Forelimb muscle (tissue), 1 donor: ENCODE data around the gene SLC7A6. TPM values are rescaled to one million over a fixed set of nuclear protein-coding genes. Genes with fewer than 3 reads are reported as not detected.

Experiments
- DNase-seq: peaks from one replicate; pipeline ENCODE4 v3.0.0-alpha.2; 2013; ENCODE audit warnings: low read depth
- polyA plus RNA-seq: library from polyadenylated mRNA; unstranded; fragments of 120-200 nt; gene quantifications from one replicate; pipeline ENCODE4 v1.2.1, GENCODE V29; 2013; ENCODE audit not compliant: insufficient read length

The SLC7A6 gene
- polyA plus RNA-seq, 1 donor: 7.9 TPM

DNA sequence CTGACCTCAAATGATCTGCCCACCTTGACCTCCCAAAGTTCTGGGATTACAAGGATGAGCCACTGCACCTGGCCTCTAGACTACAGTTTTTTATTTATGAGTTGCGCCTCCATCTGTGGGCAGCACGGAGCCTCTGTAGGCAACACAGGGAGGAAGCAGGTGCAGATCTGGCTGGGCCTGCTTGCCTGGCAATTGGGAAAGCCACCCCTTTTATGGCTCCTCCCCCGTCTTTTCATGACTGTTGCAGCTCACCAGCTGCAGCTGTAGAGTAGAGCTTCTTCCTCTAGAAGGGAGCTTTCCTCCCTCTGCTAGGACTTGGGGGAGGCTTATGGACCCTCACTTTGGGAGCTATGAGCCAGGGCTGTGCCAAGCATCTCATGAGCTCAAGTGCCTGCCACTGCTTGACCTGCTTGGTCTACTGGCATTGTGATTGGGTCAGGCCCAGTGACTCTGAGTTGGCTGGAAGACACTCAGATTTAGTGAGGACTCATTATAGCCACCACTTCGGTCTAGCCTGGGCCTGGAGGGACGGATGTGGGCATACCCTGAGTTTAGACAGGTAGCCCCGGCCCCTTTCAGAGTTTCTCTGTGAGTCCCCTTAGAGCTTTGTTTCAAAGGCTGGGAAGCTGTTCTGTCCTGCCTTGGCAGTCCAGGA, 6.9 kb upstream of the SLC7A6 start:
- DNase-seq: no peak

GRCh38 chr16:68257906-68258800, 6.2 kb upstream of the SLC7A6 start:
- no peak for DNase-seq

DNA sequence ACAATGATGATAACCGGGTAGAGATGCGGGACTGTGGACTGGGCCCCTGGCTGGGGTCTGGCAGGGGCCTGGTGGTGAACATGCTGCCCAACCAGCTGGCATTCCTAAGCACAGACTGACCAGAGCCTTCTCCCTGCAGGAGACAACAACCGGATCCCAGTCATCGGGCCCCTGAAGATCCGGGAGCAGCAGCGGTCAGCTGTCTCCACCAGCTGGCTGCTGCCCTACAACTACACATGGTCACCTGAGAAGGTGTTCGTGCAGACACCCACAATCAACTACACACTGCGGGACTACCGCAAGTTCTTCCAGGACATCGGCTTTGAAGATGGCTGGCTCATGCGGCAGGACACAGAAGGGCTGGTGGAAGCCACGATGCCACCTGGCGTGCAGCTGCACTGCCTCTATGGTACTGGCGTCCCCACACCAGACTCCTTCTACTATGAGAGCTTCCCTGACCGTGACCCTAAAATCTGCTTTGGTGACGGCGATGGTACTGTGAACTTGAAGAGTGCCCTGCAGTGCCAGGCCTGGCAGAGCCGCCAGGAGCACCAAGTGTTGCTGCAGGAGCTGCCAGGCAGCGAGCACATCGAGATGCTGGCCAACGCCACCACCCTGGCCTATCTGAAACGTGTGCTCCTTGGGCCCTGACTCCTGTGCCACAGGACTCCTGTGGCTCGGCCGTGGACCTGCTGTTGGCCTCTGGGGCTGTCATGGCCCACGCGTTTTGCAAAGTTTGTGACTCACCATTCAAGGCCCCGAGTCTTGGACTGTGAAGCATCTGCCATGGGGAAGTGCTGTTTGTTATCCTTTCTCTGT, 5.1 kb upstream of the SLC7A6 start:
- DNase-seq: no peak

DNA sequence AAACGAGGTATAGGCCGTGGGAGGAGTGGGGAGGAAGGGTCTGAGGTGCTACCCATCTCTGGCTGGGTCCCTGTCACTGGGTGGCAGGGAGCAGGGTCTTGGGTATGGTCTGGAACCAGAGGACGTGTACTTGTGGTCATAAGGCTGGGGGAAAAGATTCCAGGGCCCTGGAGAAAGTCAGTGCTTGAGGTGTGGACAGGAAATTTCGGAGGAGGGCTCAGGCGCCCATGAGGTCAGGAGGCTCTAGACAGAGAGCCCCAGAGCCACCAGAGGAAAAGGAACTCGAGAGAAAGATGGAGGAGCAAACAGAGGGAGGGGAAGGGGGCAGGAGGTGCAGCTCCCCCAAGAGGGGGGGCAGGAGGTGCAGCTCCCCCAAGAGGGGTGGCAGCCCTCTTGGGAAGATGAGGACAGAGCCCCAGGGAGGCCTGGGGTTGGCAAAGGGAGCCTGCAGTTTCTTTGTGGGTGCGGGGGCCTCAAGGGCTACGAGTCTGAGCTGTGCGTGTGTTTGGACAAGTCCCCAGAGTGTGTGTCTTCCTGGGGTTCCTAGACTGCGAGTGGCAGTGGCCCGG, 683 bp upstream of the SLC7A6 start:
- DNase-seq: no peak

- no peak for DNase-seq
Measured at GRCh38 chr16:68265078-68265920, 973 bp downstream of the SLC7A6 start.

DNA sequence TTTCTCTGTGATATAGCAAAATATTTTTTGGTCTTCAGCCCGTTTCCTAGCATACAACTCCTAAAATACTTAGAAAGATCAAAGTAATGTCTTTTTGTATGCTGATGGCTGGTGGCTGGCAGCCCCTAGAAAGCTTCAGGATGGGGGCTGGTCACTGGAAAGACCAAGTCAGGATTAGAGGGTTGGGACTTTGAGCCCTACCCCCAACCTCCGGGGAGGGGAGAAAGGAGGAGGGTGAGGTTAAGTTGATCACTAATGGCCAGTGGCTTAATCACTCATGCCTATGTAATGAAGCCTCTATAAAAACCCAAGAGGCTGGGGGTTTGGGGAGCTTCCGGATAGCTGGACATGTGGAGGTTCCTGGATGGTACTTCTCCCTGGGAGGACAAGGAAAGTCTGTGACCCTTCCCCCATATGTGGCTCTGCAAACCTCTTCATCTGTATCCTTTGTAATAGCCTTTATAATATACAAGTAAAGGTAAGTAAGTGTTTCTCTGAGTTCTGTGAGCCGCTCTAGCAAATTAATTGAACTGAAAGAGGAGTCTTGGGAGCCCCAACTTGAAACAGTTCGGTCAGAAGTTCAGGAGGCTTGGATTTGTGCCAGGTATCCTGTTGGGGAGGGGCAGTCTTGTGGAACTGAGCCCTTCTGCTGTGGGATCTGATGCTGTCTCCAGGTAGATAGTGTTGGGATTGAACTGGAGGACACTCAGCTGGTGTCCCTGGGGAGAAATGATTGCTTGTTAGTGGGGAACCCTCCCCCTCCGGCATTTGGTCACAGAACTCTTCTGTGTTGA, 3.5 kb downstream of the SLC7A6 start:
- no peak for DNase-seq

GRCh38 chr16:68269793-68270192, 5.5 kb downstream of the SLC7A6 start:
- DNase-seq: no peak

GRCh38 chr16:68270353-68270752, 6.0 kb downstream of the SLC7A6 start:
- DNase-seq: no peak

DNA sequence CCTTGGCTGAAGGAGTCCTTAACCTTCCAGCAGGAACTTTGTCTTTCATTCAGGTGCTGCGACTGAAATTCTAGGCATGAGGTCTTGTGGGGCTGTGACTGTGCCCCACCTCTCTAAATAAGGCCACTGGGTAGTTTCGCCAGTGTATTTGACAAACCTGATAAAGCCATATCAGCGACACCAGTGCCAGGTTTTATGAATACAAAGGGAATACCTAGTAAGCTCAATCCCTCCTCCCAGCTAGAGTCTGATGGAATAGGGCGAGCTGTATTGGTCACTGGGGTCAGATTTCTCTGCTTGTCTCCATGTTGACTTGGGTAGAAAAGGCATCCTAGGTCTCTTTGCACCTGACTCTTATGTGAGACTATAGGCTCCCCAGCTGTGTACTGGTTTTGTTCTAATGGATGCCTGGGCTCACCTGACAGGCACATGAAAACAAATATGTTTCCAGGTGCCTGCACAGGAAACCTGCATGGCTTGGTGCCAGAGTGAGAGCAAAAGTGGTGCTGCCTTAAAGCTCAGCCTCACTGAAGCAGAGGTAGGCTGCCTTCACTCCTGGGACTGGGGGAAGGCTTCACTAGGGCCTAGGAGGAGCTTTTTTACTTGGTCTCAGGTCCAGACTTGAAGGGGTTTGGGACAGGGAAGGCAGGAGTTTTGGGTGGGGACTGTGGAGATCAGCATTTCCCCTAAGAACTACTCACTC, 8.3 kb downstream of the SLC7A6 start:
- DNase-seq: no peak

- no peak for DNase-seq
Measured at GRCh38 chr16:68273459-68273858, 9.1 kb downstream of the SLC7A6 start.

DNA sequence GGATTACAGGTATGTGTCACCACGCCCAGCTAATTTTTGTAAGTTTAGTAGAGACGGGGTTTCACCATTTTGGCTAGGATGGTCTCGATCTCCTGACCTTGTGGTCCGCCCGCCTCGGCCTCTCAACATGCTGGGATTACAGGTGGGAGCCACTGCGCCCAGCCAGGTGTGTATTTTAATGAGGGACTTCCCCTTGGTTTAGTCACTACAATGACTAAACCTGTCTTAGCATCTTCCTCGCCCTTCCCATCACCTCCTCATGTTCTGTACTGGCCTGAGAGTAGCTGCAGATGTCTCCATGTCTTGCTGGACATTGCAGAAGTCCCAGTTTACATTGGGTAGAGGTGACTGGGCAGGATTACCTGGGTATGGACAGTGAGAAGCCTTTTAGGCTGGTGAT, 9.6 kb downstream of the SLC7A6 start:
- DNase-seq: no peak

DNA sequence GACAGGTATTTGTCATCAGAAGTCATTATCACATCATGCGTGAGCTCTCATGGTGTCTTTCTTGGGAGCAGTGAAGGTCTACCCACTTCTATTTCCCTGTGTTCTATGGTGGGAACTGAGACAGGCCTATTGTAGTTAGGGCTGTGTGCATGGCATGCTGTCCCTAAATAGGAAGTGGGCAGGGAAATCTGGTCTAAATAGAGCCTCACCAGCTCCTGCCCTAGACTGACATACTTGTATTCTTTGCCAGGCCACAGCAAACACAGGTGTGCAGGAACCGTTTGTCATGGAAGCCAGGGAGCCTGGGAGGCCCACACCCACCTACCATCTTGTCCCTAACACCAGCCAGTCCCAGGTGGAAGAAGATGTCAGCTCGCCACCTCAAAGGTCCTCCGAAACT, 10.1 kb downstream of the SLC7A6 start:
- no peak for DNase-seq

GRCh38 chr16:68275611-68276191, 11.4 kb downstream of the SLC7A6 start:
- no peak for DNase-seq

- DNase-seq: no peak
Measured at GRCh38 chr16:68276223-68276622, 11.9 kb downstream of the SLC7A6 start.

DNA sequence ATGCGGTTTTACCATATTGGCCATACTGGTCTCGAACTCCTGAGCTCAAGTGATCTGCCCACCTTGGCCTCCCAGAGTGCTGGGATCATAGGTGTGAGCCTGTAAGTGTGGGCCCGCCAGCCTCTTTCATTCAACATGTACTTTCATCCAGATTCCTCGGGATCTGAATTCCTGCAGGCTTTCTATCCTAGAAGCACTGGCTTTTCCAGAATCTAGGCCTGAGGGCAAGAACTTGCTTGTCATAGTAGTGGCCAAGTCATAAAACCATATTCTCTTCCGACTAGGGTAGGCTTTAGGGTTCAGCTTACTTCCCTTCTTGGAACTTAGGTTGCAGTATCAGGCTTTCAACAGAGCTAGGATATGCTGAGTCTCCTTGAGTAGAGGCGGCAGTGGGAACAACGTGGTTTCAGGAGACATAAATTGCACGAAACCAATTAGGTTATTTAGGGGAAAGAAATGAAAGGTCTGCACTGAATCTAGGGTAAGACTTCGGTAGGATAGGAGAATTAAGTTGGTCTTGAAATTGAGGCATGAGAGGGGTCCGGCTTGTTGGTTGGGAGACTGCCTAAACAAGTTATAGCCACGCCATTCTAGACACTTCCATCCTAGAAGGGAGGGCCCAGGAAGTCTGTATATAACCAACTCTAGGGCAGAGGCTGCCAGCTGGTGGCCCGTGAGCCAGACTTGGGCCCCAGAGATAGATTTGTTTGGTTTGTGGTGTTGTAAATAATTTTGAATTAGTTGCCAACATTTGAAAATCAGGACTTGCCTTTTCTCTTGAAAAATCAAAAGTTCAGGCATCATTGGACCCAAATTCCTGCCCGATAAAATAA, 15.6 kb downstream of the SLC7A6 start:
- DNase-seq: no peak

- DNase-seq: no peak
Measured at GRCh38 chr16:68281368-68282063, 17.2 kb downstream of the SLC7A6 start.

DNA sequence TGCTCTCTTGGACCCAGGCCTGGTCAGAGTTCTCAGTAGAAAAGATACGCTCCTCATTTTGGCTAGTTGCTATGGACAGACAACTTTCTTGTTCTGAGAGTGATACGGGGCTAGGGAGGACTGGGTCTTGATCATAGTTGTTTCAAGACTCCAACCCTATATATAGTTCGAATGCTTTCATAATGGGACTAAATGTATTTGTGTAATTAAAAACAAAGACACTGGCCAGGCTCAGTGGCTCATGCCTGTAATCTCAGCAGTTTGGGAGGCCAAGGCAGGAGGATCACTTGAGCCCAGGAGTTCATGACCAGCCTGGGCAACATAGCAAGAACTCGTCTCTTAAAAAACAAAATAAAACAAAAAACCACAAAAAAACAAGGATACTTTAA, 17.7 kb downstream of the SLC7A6 start:
- DNase-seq: no peak

DNA sequence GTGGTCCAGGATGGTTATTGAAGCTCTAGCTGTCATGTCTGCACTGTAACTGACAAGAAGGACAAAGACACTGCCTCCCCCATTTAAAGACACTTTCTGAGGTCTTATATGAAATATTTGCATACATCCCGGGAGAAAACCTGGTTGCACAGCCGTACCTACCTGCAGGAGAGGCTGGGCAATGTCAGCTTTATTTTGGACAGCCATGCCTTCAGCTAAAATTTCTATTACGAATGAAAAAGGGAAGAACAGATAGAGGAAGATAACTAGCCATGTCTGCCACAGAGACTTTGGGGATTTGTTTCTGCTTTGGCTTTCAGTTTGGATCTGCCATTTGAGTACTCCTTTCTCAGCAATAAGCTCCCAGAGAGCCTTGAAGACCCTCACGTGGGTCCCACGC, 19.0 kb downstream of the SLC7A6 start:
- no peak for DNase-seq
